MM.1S (cell line): ENCODE results near the gene ABCB8.

ENCODE experiments used
- DNase-seq: peaks from one replicate; pipeline ENCODE4 v3.0.0-alpha.2; 2015
- H2AFZ ChIP-seq: fragments of 300-600 bp; sonication (generic); 2 replicates; pipeline ENCODE4 v1.6.0; 2016; ENCODE audit warnings: antibody characterized with exemption, low read length
- H3F3A ChIP-seq: fragments of 300-600 bp; sonication (generic); 2 replicates; pipeline ENCODE4 v1.6.1; 2016; ENCODE audit warnings: mild to moderate bottlenecking, antibody characterized with exemption, low read length, moderate library complexity, mixed read lengths; ENCODE audit not compliant: insufficient read depth
- H3K27ac ChIP-seq: fragments of 300-600 bp; sonication (generic); 2 replicates; pipeline ENCODE4 v1.5.1; 2016; ENCODE audit warnings: mild to moderate bottlenecking, low read length
- H3K27me3 ChIP-seq: fragments of 300-600 bp; sonication (generic); replicated peaks from 2 replicates; pipeline ENCODE4 v1.6.0; 2016; ENCODE audit warnings: low read length; ENCODE audit not compliant: insufficient read depth
- H3K36me3 ChIP-seq: fragments of 300-600 bp; sonication (generic); replicated peaks from 2 replicates; pipeline ENCODE4 v1.6.1; 2016; ENCODE audit warnings: mild to moderate bottlenecking, low read length, mixed read lengths; ENCODE audit not compliant: insufficient read depth
- H3K4me1 ChIP-seq: fragments of 300-600 bp; sonication (generic); 2 replicates; pipeline ENCODE4 v1.6.1; 2016; ENCODE audit warnings: low read length, mixed read lengths
- H3K4me2 ChIP-seq: fragments of 300-600 bp; sonication (generic); 2 replicates; pipeline ENCODE4 v1.6.0; 2016; ENCODE audit warnings: low read depth, low read length
- H3K4me3 ChIP-seq: fragments of 300-600 bp; sonication (generic); 2 replicates; pipeline ENCODE4 v1.5.1; 2016; ENCODE audit warnings: low read length, mixed read lengths
- H3K79me2 ChIP-seq: fragments of 300-600 bp; sonication (generic); 2 replicates; pipeline ENCODE4 v1.6.1; 2016; ENCODE audit warnings: mixed run types, low read length, mixed read lengths
- H3K9ac ChIP-seq: fragments of 300-600 bp; sonication (generic); 2 replicates; pipeline ENCODE4 v1.6.1; 2016; ENCODE audit warnings: low read length, mixed read lengths
- H3K9me2 ChIP-seq: fragments of 300-600 bp; sonication (generic); replicated peaks from 2 replicates; pipeline ENCODE4 v1.6.1; 2016; ENCODE audit warnings: mild to moderate bottlenecking, low read length, mixed read lengths; ENCODE audit not compliant: insufficient read depth
- H3K9me3 ChIP-seq: fragments of 300-600 bp; sonication (generic); replicated peaks from 2 replicates; pipeline ENCODE4 v1.6.1; 2016; ENCODE audit warnings: mild to moderate bottlenecking, low read length, mixed read lengths; ENCODE audit not compliant: insufficient read depth
- H4K20me1 ChIP-seq: fragments of 300-600 bp; sonication (generic); 2 replicates; pipeline ENCODE4 v1.6.1; 2016; ENCODE audit warnings: mild to moderate bottlenecking, low read length, moderate library complexity, mixed read lengths; ENCODE audit not compliant: insufficient read depth
- EZH2 ChIP-seq: fragments of 300-600 bp; sonication (generic); optimal IDR thresholded peaks from 2 replicates; pipeline ENCODE3; 2017; ENCODE audit warnings: low read depth, mild to moderate bottlenecking, antibody characterized with exemption, low read length, mixed read lengths
- EZH2phosphoT487 ChIP-seq: fragments of 300-600 bp; sonication (generic); IDR thresholded peaks from 2 replicates; pipeline ENCODE4 v1.6.1; 2018; ENCODE audit warnings: antibody characterized with exemption, low read length
- TF ChIP-seq, protein P1 (sequence below): fragments of 300-600 bp; sonication (generic); IDR thresholded peaks from 2 replicates; pipeline ENCODE4 v1.5.1; 2016; ENCODE audit warnings: antibody characterized with exemption, low read length, mixed read lengths

The ABCB8 gene

GRCh38 chr7:150986556-150986955, 41.7 kb upstream of the ABCB8 start:
- Histone ChIP-seq H3K27me3 (peaks cover 64% of the 10 kb centered on the region), H3F3A (no peaks in the 10 kb centered on the region), H3K36me3 (no peaks in the 10 kb centered on the region), H4K20me1 (no peaks in the 10 kb centered on the region; the same call in 1 of the 2 replicates), H3K4me1 (no peaks in the 10 kb centered on the region), H3K27ac (no peak overlapping the region), H3K9ac (no peak overlapping the region), H3K9me3 (no peaks in the 10 kb centered on the region), H3K79me2 (no peaks in the 10 kb centered on the region), H3K9me2 (no peaks in the 10 kb centered on the region), H3K4me2 (no peak overlapping the region), H2AFZ (no peak overlapping the region), H3K4me3 (no peak overlapping the region)
- DNase-seq = no peak
- TF ChIP-seq, protein P1, sequence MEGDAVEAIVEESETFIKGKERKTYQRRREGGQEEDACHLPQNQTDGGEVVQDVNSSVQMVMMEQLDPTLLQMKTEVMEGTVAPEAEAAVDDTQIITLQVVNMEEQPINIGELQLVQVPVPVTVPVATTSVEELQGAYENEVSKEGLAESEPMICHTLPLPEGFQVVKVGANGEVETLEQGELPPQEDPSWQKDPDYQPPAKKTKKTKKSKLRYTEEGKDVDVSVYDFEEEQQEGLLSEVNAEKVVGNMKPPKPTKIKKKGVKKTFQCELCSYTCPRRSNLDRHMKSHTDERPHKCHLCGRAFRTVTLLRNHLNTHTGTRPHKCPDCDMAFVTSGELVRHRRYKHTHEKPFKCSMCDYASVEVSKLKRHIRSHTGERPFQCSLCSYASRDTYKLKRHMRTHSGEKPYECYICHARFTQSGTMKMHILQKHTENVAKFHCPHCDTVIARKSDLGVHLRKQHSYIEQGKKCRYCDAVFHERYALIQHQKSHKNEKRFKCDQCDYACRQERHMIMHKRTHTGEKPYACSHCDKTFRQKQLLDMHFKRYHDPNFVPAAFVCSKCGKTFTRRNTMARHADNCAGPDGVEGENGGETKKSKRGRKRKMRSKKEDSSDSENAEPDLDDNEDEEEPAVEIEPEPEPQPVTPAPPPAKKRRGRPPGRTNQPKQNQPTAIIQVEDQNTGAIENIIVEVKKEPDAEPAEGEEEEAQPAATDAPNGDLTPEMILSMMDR = no peak
- no peak for TF ChIP-seq EZH2phosphoT487
- no peak for TF ChIP-seq EZH2

DNA sequence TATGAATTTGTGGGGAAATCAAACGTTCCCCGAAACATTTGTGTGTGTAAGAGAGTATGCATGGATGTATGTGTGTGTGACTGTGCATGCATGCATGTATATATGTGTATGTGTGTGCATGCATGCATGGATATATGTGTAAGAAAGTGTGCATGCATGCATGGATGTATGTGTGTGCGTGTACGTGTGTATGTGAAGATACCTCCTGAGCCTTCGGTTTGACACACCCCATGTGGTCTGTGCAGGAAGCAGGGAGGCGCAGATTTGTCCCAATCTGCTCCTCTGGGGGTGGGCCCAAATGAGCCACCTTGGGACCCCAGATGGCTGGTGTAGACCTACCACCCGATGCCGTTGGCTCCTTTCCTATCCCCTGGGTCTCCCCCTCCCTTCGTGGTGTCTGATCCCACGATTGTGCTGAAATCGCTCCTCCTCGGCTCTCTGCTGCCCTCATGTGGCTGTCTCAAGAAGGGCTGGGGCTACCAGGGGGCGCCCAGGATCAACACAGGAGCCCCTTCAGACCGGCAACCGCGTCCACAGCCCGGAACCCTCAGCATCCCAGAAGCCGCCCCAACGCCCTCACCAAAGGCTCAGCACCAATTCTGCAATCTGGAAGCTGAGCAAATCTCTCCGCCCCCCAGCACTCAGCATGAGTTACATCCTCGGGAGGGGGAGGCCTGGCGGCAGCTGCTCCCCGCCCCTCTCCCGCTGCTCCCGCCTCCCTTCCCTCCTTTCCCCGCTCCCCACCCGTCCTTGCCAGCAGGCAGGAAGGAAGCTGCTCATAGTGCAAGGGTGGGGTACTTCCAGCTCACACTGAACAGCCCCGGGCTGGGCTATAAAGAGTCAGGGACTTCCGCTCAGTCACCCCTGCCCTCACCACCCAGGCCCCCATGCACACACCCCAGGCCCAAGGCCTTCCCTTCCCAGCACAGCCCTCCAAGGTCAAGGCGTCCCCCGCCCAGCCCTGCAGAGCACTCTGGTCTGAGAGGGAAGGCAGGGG, 39.7 kb upstream of the ABCB8 start:
- H3K27me3 ChIP-seq = peaks cover 49% of the 10 kb centered on the region
- no peaks in the 10 kb centered on the region for H3K4me1 ChIP-seq
- H3K4me3 ChIP-seq = no peak overlapping the region
- TF ChIP-seq, protein P1 = peak; percentile 96
- TF ChIP-seq EZH2phosphoT487 = no peak
- H3F3A ChIP-seq = no peaks in the 10 kb centered on the region
- DNase-seq = peak; percentile 53
- peak overlapping the region; percentile 30; the same call in 1 of the 2 replicates for H3K4me2 ChIP-seq
- no peaks in the 10 kb centered on the region; the same call in 1 of the 2 replicates for H4K20me1 ChIP-seq
- H3K9me3 ChIP-seq = no peaks in the 10 kb centered on the region
- no peak overlapping the region for H3K27ac ChIP-seq
- H2AFZ ChIP-seq = no peak overlapping the region
- no peaks in the 10 kb centered on the region for H3K9me2 ChIP-seq
- no peaks in the 10 kb centered on the region for H3K36me3 ChIP-seq
- H3K79me2 ChIP-seq = no peaks in the 10 kb centered on the region
- no peak overlapping the region for H3K9ac ChIP-seq

- H2AFZ ChIP-seq = no peak overlapping the region
- no peaks in the 10 kb centered on the region for H3K9me3 ChIP-seq
- no peak overlapping the region for H3K4me2 ChIP-seq
- no peak overlapping the region for H3K4me3 ChIP-seq
- H4K20me1 ChIP-seq = no peaks in the 10 kb centered on the region; the same call in 1 of the 2 replicates
- H3K36me3 ChIP-seq = no peaks in the 10 kb centered on the region
- H3K9me2 ChIP-seq = no peaks in the 10 kb centered on the region
- no peak overlapping the region for H3K27ac ChIP-seq
- no peak for DNase-seq
- H3K9ac ChIP-seq = no peak overlapping the region
- H3K4me1 ChIP-seq = no peaks in the 10 kb centered on the region
- peaks cover 45% of the 10 kb centered on the region for H3K27me3 ChIP-seq
- TF ChIP-seq EZH2phosphoT487 = no peak
- no peaks in the 10 kb centered on the region for H3F3A ChIP-seq
- H3K79me2 ChIP-seq = no peaks in the 10 kb centered on the region
Observed at GRCh38 chr7:150989456-150989855, 38.8 kb upstream of the ABCB8 start.
